Pulmonary artery endothelial cell (primary cell): ENCODE results near the gene CES2. TPM values are rescaled to one million over a fixed set of nuclear protein-coding genes. Genes with fewer than 3 reads are reported as not detected.
"Not testable (repeated sequence)": the region's sequence is repeated elsewhere in the genome, so short reads cannot be mapped to it uniquely, and the experiment has no call there.

Experiments
- DNase-seq: peaks from one replicate; pipeline ENCODE4 v3.0.0-alpha.2; 2011; ENCODE audit warnings: low read depth, low spot score
- total RNA-seq: library from RNA; depleted of rRNA; stranded (reverse); fragments of >200 nt; gene quantifications from 2 replicates; pipeline ENCODE4 v1.2.3, GENCODE V29; 2014

Gene CES2
- total RNA-seq, 1 donor from 2014 or later = 17.1 TPM

GRCh38 chr16:66934138-66934838, 1.0 kb upstream of the CES2 start, which contains the start of gene CIAO2B:
TSS of gene CIAO2B (minus strand) at chr16:66934402. CDS start at chr16:66934364, 38 bp downstream.
- peak; percentile 52 for DNase-seq

- not testable (repeated sequence) for DNase-seq
These were observed 440 bp upstream of the CES2 start for GRCh38 chr16:66934839-66935313.

GRCh38 chr16:66936462-66936861, 1.1 kb downstream of the CES2 start:
- no peak for DNase-seq

- no peak for DNase-seq
These were observed 1.7 kb downstream of the CES2 start for GRCh38 chr16:66936889-66937554.

GRCh38 chr16:66937725-66938337, 2.5 kb downstream of the CES2 start:
- DNase-seq = no peak

GRCh38 chr16:66939366-66939765, 4.0 kb downstream of the CES2 start:
- no peak for DNase-seq

GRCh38 chr16:66940236-66940635, 4.9 kb downstream of the CES2 start:
- DNase-seq = no peak

GRCh38 chr16:66942981-66943380, 7.7 kb downstream of the CES2 start:
- DNase-seq = no peak

GRCh38 chr16:66943426-66944053, 8.2 kb downstream of the CES2 start:
- DNase-seq = no peak

GRCh38 chr16:66944054-66944441, 8.7 kb downstream of the CES2 start:
- DNase-seq = no peak

- not testable (repeated sequence) for DNase-seq
These were observed 9.7 kb downstream of the CES2 start for GRCh38 chr16:66944971-66945370.

- DNase-seq = no peak
These were observed 10.6 kb downstream of the CES2 start for GRCh38 chr16:66945939-66946338.

- DNase-seq = no peak
These were observed 11.2 kb downstream of the CES2 start for GRCh38 chr16:66946541-66946940.

GRCh38 chr16:66946974-66947301, 11.6 kb downstream of the CES2 start:
- no peak for DNase-seq

GRCh38 chr16:66947302-66948065, 12.2 kb downstream of the CES2 start:
- DNase-seq = peak; percentile 49

- no peak for DNase-seq
These were observed 13.0 kb downstream of the CES2 start for GRCh38 chr16:66948134-66948836.

- DNase-seq = no peak
These were observed 13.5 kb downstream of the CES2 start for GRCh38 chr16:66948837-66949225.

GRCh38 chr16:66949472-66949871, 14.2 kb downstream of the CES2 start:
- DNase-seq = no peak

GRCh38 chr16:66950437-66950836, 15.1 kb downstream of the CES2 start:
- no peak for DNase-seq

- no peak for DNase-seq
These were observed 15.9 kb downstream of the CES2 start for GRCh38 chr16:66950971-66951790.
